RWPE1 (cell line): Measurements from ENCODE around the gene AADACL3.

Experiments used
- CTCF ChIA-PET: fragments of 350-600 bp; sonication (Branson Sonifier 250); formaldehyde crosslinking; extraction: SDS; loops from one replicate; lab custom pipeline; 2021; lab: Yijun Ruan, JAX
- POLR2A ChIA-PET: fragments of 400-600 bp; formaldehyde crosslinking; extraction: SDS; loops from one replicate; lab custom pipeline; 2020; ENCODE audit warnings: antibody characterized with exemption; ENCODE audit not compliant: low non-redundant PET; lab: Yijun Ruan, JAX
- DNase-seq: peaks from one replicate; pipeline ENCODE4 v3.0.0; 2012; ENCODE audit warnings: low spot score
- H3K27ac ChIP-seq: fragments of 450-650 bp; 2 replicates; pipeline ENCODE4 v1.5.1; 2017
- CTCF ChIP-seq: fragments of 450-650 bp; conservative IDR thresholded peaks from 2 replicates; pipeline ENCODE4 v1.5.1; 2017; ENCODE audit warnings: low read depth, mild to moderate bottlenecking

Gene AADACL3

GRCh38 chr1:12745992-12746323 is 30.0 kb downstream of the AADACL3 start, which contains the start of gene CFAP107:
TSS of gene CFAP107 (plus strand) at chr1:12746200. CDS start at chr1:12746431, 231 bp downstream.
- H3K27ac ChIP-seq, result no peak within 1 kb of the TSS
- no peak for TF ChIP-seq CTCF
- DNase-seq, result no peak
- ChIA-PET POLR2A (no interaction called here), CTCF (no interaction called here)

- TF ChIP-seq CTCF, result no peak
- no peak for DNase-seq
- H3K27ac ChIP-seq, result no peak overlapping the region
- CTCF ChIA-PET, result interaction anchor here (1.0 kb wide), 1 partner anchor 10 kb away, joined by 4 read pairs; no protein-coding TSS in a partner anchor
- POLR2A ChIA-PET, result no interaction called here
These were observed 33.0 kb downstream of the AADACL3 start for GRCh38 chr1:12748778-12749355.

GRCh38 chr1:12754738-12755137 is 38.8 kb downstream of the AADACL3 start:
- TF ChIP-seq CTCF, result no peak
- no peak overlapping the region for H3K27ac ChIP-seq
- ChIA-PET CTCF (no interaction called here), POLR2A (no interaction called here)
- no peak for DNase-seq

- H3K27ac ChIP-seq, result no peak overlapping the region
- CTCF ChIA-PET, result no interaction called here
- POLR2A ChIA-PET, result no interaction called here
- DNase-seq, result no peak
- no peak for TF ChIP-seq CTCF
These were observed 40.4 kb downstream of the AADACL3 start for GRCh38 chr1:12756273-12756672.

- H3K27ac ChIP-seq, result no peak overlapping the region
- DNase-seq, result no peak
- ChIA-PET CTCF (no interaction called here), POLR2A (no interaction called here)
- no peak for TF ChIP-seq CTCF
These were observed 41.0 kb downstream of the AADACL3 start for GRCh38 chr1:12756768-12757413.

- DNase-seq, result no peak
- no peak overlapping the region for H3K27ac ChIP-seq
- POLR2A ChIA-PET, result no interaction called here
- CTCF ChIA-PET, result no interaction called here
- TF ChIP-seq CTCF, result no peak
These were observed 41.9 kb downstream of the AADACL3 start for GRCh38 chr1:12757836-12758235.
